ENCODE measurements around the gene STC2. TPM values are rescaled to one million over a fixed set of nuclear protein-coding genes. Genes with fewer than 3 reads are reported as not detected.

Gene STC2
- total and polyA plus RNA-seq, 4 experiments from 2014 or later = not detected

- no peak overlapping the region for H3K27ac Mint-ChIP-seq
- peaks cover 2 to 14% of the 10 kb centered on the region in 2 donors for H3K27me3 Mint-ChIP-seq
- no peak overlapping the region for H3K4me3 Mint-ChIP-seq
- Histone ChIP-seq H3K36me3 (ENCODE audit: insufficient read depth, low read length) (no peaks in the 10 kb centered on the region), H3K27ac (ENCODE audit: low read depth, low read length) (no peak overlapping the region), H3K9me3 (ENCODE audit: control insufficient read depth in 1 of 2, low read length in 2 of 2) (no peaks in the 10 kb centered on the region), H3K4me3 (ENCODE audit: low read length in 2 of 2) (no peak overlapping the region), H3K4me1 (ENCODE audit: insufficient read depth, low read length) (no peaks in the 10 kb centered on the region), H3K27me3 (ENCODE audit: insufficient read depth, low read length) (no peaks in the 10 kb centered on the region)
- H3K36me3 Mint-ChIP-seq = no peaks in the 10 kb centered on the region
- ChIA-PET CTCF (ENCODE audit: partially characterized antibody) (no interaction called here), POLR2A (ENCODE audit: partially characterized antibody) (no interaction called here)
- peaks cover 0 to 2% (median 0%) of the 10 kb centered on the region in 8 donors for H3K9me3 Mint-ChIP-seq
- no peak for DNase-seq
- peaks cover 0 to 1% (median 0%) of the 10 kb centered on the region in 4 donors for H3K4me1 Mint-ChIP-seq
- intact Hi-C loops (cut with micrococcal nuclease) = no loop called here
These were observed 14.9 kb upstream of the STC2 start for GRCh38 chr5:173342813-173343755.

GRCh38 chr5:173341961-173342430 is 13.8 kb upstream of the STC2 start:
- Histone ChIP-seq H3K9me3 (ENCODE audit: control insufficient read depth in 1 of 2, low read length in 2 of 2) (no peaks in the 10 kb centered on the region), H3K27me3 (ENCODE audit: insufficient read depth, low read length) (no peaks in the 10 kb centered on the region), H3K36me3 (ENCODE audit: insufficient read depth, low read length) (no peaks in the 10 kb centered on the region), H3K4me3 (ENCODE audit: low read length in 2 of 2) (no peak overlapping the region), H3K4me1 (ENCODE audit: insufficient read depth, low read length) (no peaks in the 10 kb centered on the region), H3K27ac (ENCODE audit: low read depth, low read length) (no peak overlapping the region)
- peaks cover 0 to 2% (median 0%) of the 10 kb centered on the region in 8 donors for H3K9me3 Mint-ChIP-seq
- H3K27me3 Mint-ChIP-seq = peaks cover 0 to 17% of the 10 kb centered on the region in 2 donors
- H3K4me1 Mint-ChIP-seq = peaks cover 0 to 1% (median 0%) of the 10 kb centered on the region in 4 donors
- CTCF ChIA-PET (ENCODE audit: partially characterized antibody) = no interaction called here
- no peak overlapping the region for H3K4me3 Mint-ChIP-seq
- H3K27ac Mint-ChIP-seq = no peak overlapping the region
- POLR2A ChIA-PET (ENCODE audit: partially characterized antibody) = no interaction called here
- DNase-seq = no peak
- intact Hi-C loops (cut with micrococcal nuclease) = no loop called here
- no peaks in the 10 kb centered on the region for H3K36me3 Mint-ChIP-seq

GRCh38 chr5:173340984-173341383 is 12.8 kb upstream of the STC2 start:
- H3K9me3 ChIP-seq (ENCODE audit: control insufficient read depth in 1 of 2, low read length in 2 of 2) = no peaks in the 10 kb centered on the region

GRCh38 chr5:173340451-173340850 is 12.2 kb upstream of the STC2 start:
- H3K9me3 Mint-ChIP-seq = peaks cover 0 to 2% (median 0%) of the 10 kb centered on the region in 8 donors
- no peak overlapping the region for H3K27ac Mint-ChIP-seq
- H3K4me3 Mint-ChIP-seq = no peak overlapping the region
- no peaks in the 10 kb centered on the region for H3K36me3 ChIP-seq (ENCODE audit: insufficient read depth, low read length)
- intact Hi-C loops (cut with micrococcal nuclease) = no loop called here
- no peaks in the 10 kb centered on the region for H3K27me3 ChIP-seq (ENCODE audit: insufficient read depth, low read length)
- no peak overlapping the region for H3K4me3 ChIP-seq (ENCODE audit: low read length in 2 of 2)
- H3K9me3 ChIP-seq (ENCODE audit: control insufficient read depth in 1 of 2, low read length in 2 of 2) = no peaks in the 10 kb centered on the region
- H3K4me1 ChIP-seq (ENCODE audit: insufficient read depth, low read length) = no peaks in the 10 kb centered on the region
- peaks cover 3 to 25% of the 10 kb centered on the region in 2 donors for H3K27me3 Mint-ChIP-seq
- H3K4me1 Mint-ChIP-seq = peaks cover 0 to 1% (median 0%) of the 10 kb centered on the region in 4 donors
- H3K27ac ChIP-seq (ENCODE audit: low read depth, low read length) = no peak overlapping the region
- no peak for DNase-seq
- POLR2A ChIA-PET (ENCODE audit: partially characterized antibody) = no interaction called here
- CTCF ChIA-PET (ENCODE audit: partially characterized antibody) = no interaction called here
- H3K36me3 Mint-ChIP-seq = no peaks in the 10 kb centered on the region

More at GRCh38 chr5:173340984-173341383, 12.8 kb upstream of the STC2 start:
- Mint-ChIP-seq H3K27me3 (peaks cover 0 to 23% of the 10 kb centered on the region in 2 donors), H3K27ac (no peak overlapping the region), H3K9me3 (peaks cover 0 to 2% (median 0%) of the 10 kb centered on the region in 8 donors), H3K4me1 (peaks cover 0 to 1% (median 0%) of the 10 kb centered on the region in 4 donors), H3K36me3 (no peaks in the 10 kb centered on the region), H3K4me3 (no peak overlapping the region)
- Histone ChIP-seq H3K27me3 (ENCODE audit: insufficient read depth, low read length) (no peaks in the 10 kb centered on the region), H3K36me3 (ENCODE audit: insufficient read depth, low read length) (no peaks in the 10 kb centered on the region), H3K27ac (ENCODE audit: low read depth, low read length) (no peak overlapping the region), H3K4me1 (ENCODE audit: insufficient read depth, low read length) (no peaks in the 10 kb centered on the region), H3K4me3 (ENCODE audit: low read length in 2 of 2) (no peak overlapping the region)
- ChIA-PET POLR2A (ENCODE audit: partially characterized antibody) (no interaction called here), CTCF (ENCODE audit: partially characterized antibody) (no interaction called here)
- DNase-seq = no peak
- intact Hi-C loops (cut with micrococcal nuclease) = no loop called here

- Mint-ChIP-seq H3K4me3 (no peak overlapping the region), H3K27ac (no peak overlapping the region), H3K9me3 (peaks cover 0 to 2% (median 0%) of the 10 kb centered on the region in 8 donors), H3K4me1 (peaks cover 0 to 1% (median 0%) of the 10 kb centered on the region in 4 donors), H3K27me3 (peaks cover 7 to 26% of the 10 kb centered on the region in 2 donors), H3K36me3 (no peaks in the 10 kb centered on the region)
- intact Hi-C loops (cut with micrococcal nuclease) = no loop called here
- ChIA-PET CTCF (ENCODE audit: partially characterized antibody) (no interaction called here), POLR2A (ENCODE audit: partially characterized antibody) (no interaction called here)
- Histone ChIP-seq H3K27me3 (ENCODE audit: insufficient read depth, low read length) (no peaks in the 10 kb centered on the region), H3K27ac (ENCODE audit: low read depth, low read length) (no peak overlapping the region), H3K4me1 (ENCODE audit: insufficient read depth, low read length) (no peaks in the 10 kb centered on the region), H3K36me3 (ENCODE audit: insufficient read depth, low read length) (no peaks in the 10 kb centered on the region), H3K4me3 (ENCODE audit: low read length in 2 of 2) (no peak overlapping the region), H3K9me3 (ENCODE audit: control insufficient read depth in 1 of 2, low read length in 2 of 2) (no peaks in the 10 kb centered on the region)
- DNase-seq = no peak
These were observed 11.1 kb upstream of the STC2 start for GRCh38 chr5:173339286-173339685.

GRCh38 chr5:173338380-173339015 is 10.3 kb upstream of the STC2 start:
- no peaks in the 10 kb centered on the region for H3K36me3 ChIP-seq (ENCODE audit: insufficient read depth, low read length)
- peaks cover 7 to 26% of the 10 kb centered on the region in 2 donors for H3K27me3 Mint-ChIP-seq
- H3K4me1 ChIP-seq (ENCODE audit: insufficient read depth, low read length) = no peaks in the 10 kb centered on the region
- H3K9me3 Mint-ChIP-seq = peaks cover 0 to 2% (median 0%) of the 10 kb centered on the region in 8 donors
- no peak overlapping the region for H3K27ac ChIP-seq (ENCODE audit: low read depth, low read length)
- H3K9me3 ChIP-seq (ENCODE audit: control insufficient read depth in 1 of 2, low read length in 2 of 2) = no peaks in the 10 kb centered on the region
- DNase-seq = no peak
- no peak overlapping the region for H3K27ac Mint-ChIP-seq
- peaks cover 0 to 1% (median 0%) of the 10 kb centered on the region in 4 donors for H3K4me1 Mint-ChIP-seq
- no peak overlapping the region for H3K4me3 ChIP-seq (ENCODE audit: low read length in 2 of 2)
- H3K27me3 ChIP-seq (ENCODE audit: insufficient read depth, low read length) = no peaks in the 10 kb centered on the region
- H3K4me3 Mint-ChIP-seq = no peak overlapping the region
- ChIA-PET POLR2A (ENCODE audit: partially characterized antibody) (no interaction called here), CTCF (ENCODE audit: partially characterized antibody) (no interaction called here)
- intact Hi-C loops (cut with micrococcal nuclease) = no loop called here
- no peaks in the 10 kb centered on the region for H3K36me3 Mint-ChIP-seq

GRCh38 chr5:173334808-173335207 is 6.6 kb upstream of the STC2 start:
- Histone ChIP-seq H3K36me3 (ENCODE audit: insufficient read depth, low read length) (no peaks in the 10 kb centered on the region), H3K9me3 (ENCODE audit: control insufficient read depth in 1 of 2, low read length in 2 of 2) (no peaks in the 10 kb centered on the region), H3K4me3 (ENCODE audit: low read length in 2 of 2) (no peak overlapping the region), H3K4me1 (ENCODE audit: insufficient read depth, low read length) (no peaks in the 10 kb centered on the region), H3K27ac (ENCODE audit: low read depth, low read length) (no peak overlapping the region), H3K27me3 (ENCODE audit: insufficient read depth, low read length) (peaks cover 3% of the 10 kb centered on the region)
- no peak overlapping the region for H3K27ac Mint-ChIP-seq
- peaks cover 0 to 1% (median 0%) of the 10 kb centered on the region in 4 donors for H3K4me1 Mint-ChIP-seq
- CTCF ChIA-PET (ENCODE audit: partially characterized antibody) = no interaction called here
- H3K4me3 Mint-ChIP-seq = no peak overlapping the region
- peaks cover 19 to 41% of the 10 kb centered on the region in 2 donors for H3K27me3 Mint-ChIP-seq
- DNase-seq = no peak
- intact Hi-C loops (cut with micrococcal nuclease) = loop anchor here (5.0 kb wide), 1 partner anchor 43 kb away; no protein-coding TSS in a partner anchor
- H3K36me3 Mint-ChIP-seq = no peaks in the 10 kb centered on the region
- peaks cover 0 to 3% (median 0%) of the 10 kb centered on the region in 8 donors for H3K9me3 Mint-ChIP-seq
- POLR2A ChIA-PET (ENCODE audit: partially characterized antibody) = no interaction called here
